ENCODE data around the gene SCMH1. TPM values are rescaled to one million over a fixed set of nuclear protein-coding genes. Genes with fewer than 3 reads are reported as not detected.

SCMH1 gene
- total RNA-seq, 1 experiment from 2014 or later: 28.0 TPM

- TF ChIP-seq CTCF (IDR thresholded peaks at IDR 0.05 in 2 of 3, conservative IDR thresholded peaks at IDR 0.05 in 1 of 3; ENCODE audit: borderline replicate concordance in 1 of 3, insufficient read depth in 1 of 3, low read depth in 2 of 3, low read length in 2 of 3) (no peak), SRF (IDR thresholded peaks at IDR 0.05; ENCODE audit: low read depth) (no peak), EGR1 (IDR thresholded peaks at IDR 0.05; ENCODE audit: low read depth) (no peak), TCF7L2 (IDR thresholded peaks at IDR 0.05; ENCODE audit: borderline replicate concordance, extremely low read depth, insufficient read depth, insufficient read length) (no peak), CEBPB (IDR thresholded peaks at IDR 0.05; ENCODE audit: low read depth) (no peak), ZFX (IDR thresholded peaks at IDR 0.05) (no peak), POLR2A (IDR thresholded peaks at IDR 0.05; ENCODE audit: borderline replicate concordance, extremely low read depth, insufficient read depth, insufficient read length) (no peak), ELF1 (IDR thresholded peaks at IDR 0.05; ENCODE audit: borderline replicate concordance, low read depth) (no peak), RAD21 (IDR thresholded peaks at IDR 0.05; ENCODE audit: low read depth) (no peak), ZBTB33 (IDR thresholded peaks at IDR 0.05; ENCODE audit: extremely low read depth, insufficient replicate concordance, low read length) (no peak)
These were observed 15.2 kb downstream of the SCMH1 start (continued) for GRCh38 chr1:41226815-41227434.

- BruUV-seq (replicated peaks): no TSS peak
- Histone ChIP-seq H4K20me1 (ENCODE audit: insufficient read depth) (no peaks in the 10 kb centered on the region), H3K9ac (ENCODE audit: low read length) (no peak overlapping the region), H2AFZ (ENCODE audit: low read depth, low read length, poor library complexity, severe bottlenecking) (no peak overlapping the region), H3K4me3 (replicated peaks in 1 of 2; ENCODE audit: low read depth in 1 of 2, low read length in 2 of 2) (no peak overlapping the region), H3K27me3 (ENCODE audit: insufficient read depth, low read length) (no peaks in the 10 kb centered on the region), H3K4me1 (ENCODE audit: control insufficient read depth in 1 of 2, insufficient read depth in 2 of 2, low read length in 2 of 2) (no peaks in the 10 kb centered on the region), H3K36me3 (ENCODE audit: control insufficient read depth in 1 of 2, insufficient read depth in 2 of 2, low read length in 2 of 2) (peaks cover 0 to 7% of the 10 kb centered on the region in 2 experiments; a peak in 1 of 4 replicates), H3K9me3 (ENCODE audit: control insufficient read depth in 1 of 2, insufficient read depth in 1 of 2, low read depth in 1 of 2, low read length in 2 of 2) (no peaks in the 10 kb centered on the region), H3K4me2 (ENCODE audit: low read length) (no peak overlapping the region), H3K9me2 (ENCODE audit: insufficient read depth) (no peaks in the 10 kb centered on the region), H3K79me2 (ENCODE audit: insufficient read depth, low read length) (peaks cover 54% of the 10 kb centered on the region), H3K27ac (ENCODE audit: low read depth, low read length) (no peak overlapping the region)
- POLR2A ChIA-PET: no interaction called here
- DNase-seq (ENCODE audit: low read depth, low spot score) (no peak), ATAC-seq (no peak)
- TF ChIP-seq SIN3A (IDR thresholded peaks at IDR 0.05; ENCODE audit: low read depth) (no peak), MAX (IDR thresholded peaks at IDR 0.05) (no peak), REST (IDR thresholded peaks at IDR 0.05; ENCODE audit: low read depth) (no peak), JUND (IDR thresholded peaks at IDR 0.05) (no peak), POLR2A (IDR thresholded peaks at IDR 0.05; ENCODE audit: borderline replicate concordance, extremely low read depth, insufficient read depth, insufficient read length) (no peak), EZH2phosphoT487 (IDR thresholded peaks at IDR 0.05; ENCODE audit: borderline replicate concordance) (no peak), ATF3 (IDR thresholded peaks at IDR 0.05) (no peak), ZFX (IDR thresholded peaks at IDR 0.05) (no peak), EZH2 (IDR thresholded peaks at IDR 0.05) (no peak)
- CTCF ChIA-PET: no interaction called here
- RAD21 ChIA-PET (ENCODE audit: low non-redundant PET in 1 of 2, low total read pairs in 2 of 2, uncharacterized antibody in 2 of 2, unreplicated experiment in 2 of 2): no interaction called here
- intact Hi-C loops (cut with micrococcal nuclease): no loop called here
These were observed 16.6 kb downstream of the SCMH1 start for GRCh38 chr1:41225495-41225894.
